Lower leg skin (tissue), 3 donors: ENCODE measurements around the gene PIWIL4.

ENCODE experiments used
- CTCF ChIP-seq, 3 donors: fragments of 450-650 bp; IDR thresholded peaks; one replicate each; pipeline ENCODE4 v1.5.1; 2016; ENCODE audit warnings: antibody characterized with exemption in 3 of 3, mild to moderate bottlenecking in 3 of 3, moderate library complexity in 2 of 3
- POLR2A ChIP-seq, 2 donors: fragments of 450-650 bp; IDR thresholded peaks; one replicate each; pipeline ENCODE4 v1.6.1; 2016 to 2017; ENCODE audit warnings: antibody characterized with exemption in 2 of 2, mild to moderate bottlenecking in 1 of 2, moderate library complexity in 1 of 2

DNA sequence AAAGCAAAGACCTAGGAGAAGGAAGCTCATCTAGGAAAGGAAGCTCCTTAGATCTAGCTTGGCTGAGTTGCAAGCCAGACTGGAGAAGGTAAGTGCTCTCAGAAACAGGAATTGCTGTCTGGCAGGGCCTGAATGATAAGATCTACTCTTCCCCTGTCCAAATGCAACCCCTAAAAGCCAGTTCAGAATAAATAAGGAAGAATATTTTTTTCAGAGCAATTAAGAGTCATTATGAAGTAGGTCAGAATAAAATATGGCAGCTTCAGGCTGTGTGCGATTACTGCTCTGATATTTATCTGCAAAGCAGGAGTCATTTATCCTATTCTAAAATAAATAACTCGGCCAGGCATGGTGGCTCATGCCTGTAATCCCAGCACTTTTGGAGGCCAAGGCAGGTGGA lies 82.1 kb downstream of the PIWIL4 start:
- TF ChIP-seq CTCF (IDR thresholded peaks at IDR 0.05) (no peak), POLR2A (IDR thresholded peaks at IDR 0.05) (no peak)
